ENCODE data around the gene DZIP1L.
A peak's percentile ranks its signal among the peaks of the same experiment; 100 is the strongest.

DNA sequence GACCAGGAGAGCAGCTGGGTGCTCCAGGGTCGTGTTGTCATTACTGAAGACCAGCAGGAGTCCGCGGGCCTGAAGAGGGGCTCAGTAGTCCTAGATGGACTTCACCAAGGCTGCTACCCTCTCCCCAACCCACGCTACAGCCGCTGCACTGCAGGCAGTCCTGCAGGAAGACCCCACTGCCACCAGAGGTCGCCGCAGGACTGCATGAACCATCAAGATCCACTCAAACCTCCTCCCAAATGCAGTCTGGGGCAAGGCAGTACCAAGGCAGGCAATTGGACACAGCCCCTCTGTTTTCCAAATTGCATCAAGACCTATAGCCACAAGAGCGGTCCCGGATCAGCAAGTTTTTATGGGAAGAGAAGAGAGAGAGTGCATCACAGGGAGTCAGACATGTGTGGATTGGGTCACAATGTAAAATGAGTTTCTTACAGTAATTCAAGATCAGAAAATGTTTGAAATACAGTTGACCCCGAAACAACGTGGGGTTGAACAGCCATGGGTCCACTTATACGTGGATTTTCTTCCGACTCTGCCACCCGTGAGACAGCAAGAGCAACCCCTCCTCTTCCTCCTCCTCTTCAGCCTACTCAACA, 46.7 kb downstream of the DZIP1L start:
- peak; percentile 84 to 98 (median 93) for TF ChIP-seq CTCF (IDR thresholded peaks at IDR 0.05)
- no peak for TF ChIP-seq POLR2A (IDR thresholded peaks at IDR 0.05)
